ENCODE data around the gene SMYD3. TPM values are rescaled to one million over a fixed set of nuclear protein-coding genes. Genes with fewer than 3 reads are reported as not detected.

Gene SMYD3
- total RNA-seq, 8 experiments from 2014 or later = 8.8 to 39.7 (median 29.1) TPM

GRCh38 chr1:245997471-245998258, 509.4 kb downstream of the SMYD3 start:
- Histone ChIP-seq H3K27ac (no peak overlapping the region), H3K4me3 (no peak overlapping the region), H3K4me1 (replicated peaks in 1 of 2) (peaks cover 21 to 22% of the 10 kb centered on the region in 2 donors)
- in situ Hi-C loops (cut with MboI; ENCODE audit: low pct_unique_long_range_greater_than_20kb in 2 of 9, low sequenced_read_pairs in 9 of 9, unreplicated experiment in 9 of 9) = loop anchor here in 4 of 9 experiments (25.0 kb wide), 3 partner anchors 110 to 835 kb away; partner anchors contain the start of gene KIF26B (in 2 of the 4)
- 50 to 95% (median 81%) methylated on average over 1 to 7 of the region's 7 CpGs; no CpG with 5 or more reads in 3 of the 10 experiments for WGBS, 10 experiments
- ATAC-seq (replicated peaks in 6 of 8) = peak in 3 of 8 experiments; percentile 17 to 53 (median 32)

GRCh38 chr1:245996811-245997210, 510.3 kb downstream of the SMYD3 start:
- Histone ChIP-seq H3K4me1 (replicated peaks in 1 of 2) (peaks cover 21 to 22% of the 10 kb centered on the region in 2 donors), H3K27ac (no peak overlapping the region), H3K4me3 (no peak overlapping the region)
- 37 to 91% (median 56%) methylated on average over 4 to 15 of the region's 15 CpGs; no CpG with 5 or more reads in 1 of the 10 experiments for WGBS, 10 experiments
- in situ Hi-C loops (cut with MboI; ENCODE audit: low pct_unique_long_range_greater_than_20kb in 2 of 9, low sequenced_read_pairs in 9 of 9, unreplicated experiment in 9 of 9) = loop anchor here in 4 of 9 experiments (25.0 kb wide), 3 partner anchors 110 to 835 kb away; partner anchors contain the start of gene KIF26B (in 2 of the 4)
- peak in 3 of 8 experiments; percentile 60 to 82 (median 61) for ATAC-seq (replicated peaks in 6 of 8)

- WGBS, 10 experiments = 83 to 100% (median 88%) methylated on average over 1 of the region's 1 CpG; no CpG with 5 or more reads in 7 of the 10 experiments
- peaks cover 21 to 22% of the 10 kb centered on the region in 2 donors for H3K4me1 ChIP-seq (replicated peaks in 1 of 2)
- in situ Hi-C loops (cut with MboI; ENCODE audit: low pct_unique_long_range_greater_than_20kb in 2 of 9, low sequenced_read_pairs in 9 of 9, unreplicated experiment in 9 of 9) = loop anchor here in 4 of 9 experiments (25.0 kb wide), 3 partner anchors 108 to 833 kb away; partner anchors contain the start of gene KIF26B (in 2 of the 4)
- no peak overlapping the region for H3K27ac ChIP-seq
- peak in 1 of 8 experiments; percentile 87 for ATAC-seq (replicated peaks in 6 of 8)
- H3K4me3 ChIP-seq = no peak overlapping the region
Measured at GRCh38 chr1:245995474-245995873, 511.6 kb downstream of the SMYD3 start.

- peak in 2 of 8 experiments; percentile 22 to 72 for ATAC-seq (replicated peaks in 6 of 8)
Measured at GRCh38 chr1:245991266-245991665, 515.8 kb downstream of the SMYD3 start.

GRCh38 chr1:245990315-245991022, 516.6 kb downstream of the SMYD3 start:
- no peak for ATAC-seq (replicated peaks in 6 of 8)
- 80 to 94% (median 92%) methylated on average over 1 to 6 of the region's 6 CpGs; no CpG with 5 or more reads in 1 of the 10 experiments for WGBS, 10 experiments
- Histone ChIP-seq H3K4me3 (no peak overlapping the region), H3K4me1 (replicated peaks in 1 of 2) (peaks cover 1 to 3% of the 10 kb centered on the region in 2 donors), H3K27ac (no peak overlapping the region)
- in situ Hi-C loops (cut with MboI; ENCODE audit: low pct_unique_long_range_greater_than_20kb in 2 of 9, low sequenced_read_pairs in 9 of 9, unreplicated experiment in 9 of 9) = loop anchor here in 4 of 9 experiments (25.0 kb wide), 3 partner anchors 103 to 828 kb away; partner anchors contain the start of gene KIF26B (in 2 of the 4)

More at GRCh38 chr1:245991266-245991665, 515.8 kb downstream of the SMYD3 start:
- H3K4me1 ChIP-seq (replicated peaks in 1 of 2) = peaks cover 9 to 11% of the 10 kb centered on the region in 2 donors
- H3K27ac ChIP-seq = no peak overlapping the region
- 42 to 100% (median 94%) methylated on average over 1 to 4 of the region's 4 CpGs; no CpG with 5 or more reads in 1 of the 10 experiments for WGBS, 10 experiments
- H3K4me3 ChIP-seq = no peak overlapping the region
- in situ Hi-C loops (cut with MboI; ENCODE audit: low pct_unique_long_range_greater_than_20kb in 2 of 9, low sequenced_read_pairs in 9 of 9, unreplicated experiment in 9 of 9) = loop anchor here in 4 of 9 experiments (25.0 kb wide), 3 partner anchors 104 to 829 kb away; partner anchors contain the start of gene KIF26B (in 2 of the 4)

GRCh38 chr1:245988393-245989078, 518.5 kb downstream of the SMYD3 start:
- in situ Hi-C loops (cut with MboI; ENCODE audit: low pct_unique_long_range_greater_than_20kb in 2 of 9, low sequenced_read_pairs in 9 of 9, unreplicated experiment in 9 of 9) = loop anchor here in 4 of 9 experiments (25.0 kb wide), 3 partner anchors 101 to 826 kb away; partner anchors contain the start of gene KIF26B (in 2 of the 4)
- H3K27ac ChIP-seq = no peak overlapping the region
- no peaks in the 10 kb centered on the region for H3K4me1 ChIP-seq (replicated peaks in 1 of 2)
- H3K4me3 ChIP-seq = no peak overlapping the region
- WGBS, 10 experiments = 83 to 100% (median 97%) methylated on average over 1 to 9 of the region's 9 CpGs; no CpG with 5 or more reads in 2 of the 10 experiments
- no peak for ATAC-seq (replicated peaks in 6 of 8)

GRCh38 chr1:245987997-245988392, 519.1 kb downstream of the SMYD3 start:
- WGBS, 10 experiments = 96 to 100% (median 100%) methylated on average over 2 to 6 of the region's 6 CpGs; no CpG with 5 or more reads in 4 of the 10 experiments
- in situ Hi-C loops (cut with MboI; ENCODE audit: low pct_unique_long_range_greater_than_20kb in 2 of 9, low sequenced_read_pairs in 9 of 9, unreplicated experiment in 9 of 9) = loop anchor here in 4 of 9 experiments (25.0 kb wide), 3 partner anchors 101 to 826 kb away; partner anchors contain the start of gene KIF26B (in 2 of the 4)
- no peak overlapping the region for H3K27ac ChIP-seq
- no peak overlapping the region for H3K4me3 ChIP-seq
- ATAC-seq (replicated peaks in 6 of 8) = no peak
- no peaks in the 10 kb centered on the region for H3K4me1 ChIP-seq (replicated peaks in 1 of 2)

- no peak for ATAC-seq (replicated peaks in 6 of 8)
- Histone ChIP-seq H3K4me1 (replicated peaks in 1 of 2) (no peaks in the 10 kb centered on the region), H3K4me3 (no peak overlapping the region), H3K27ac (no peak overlapping the region)
- 75 to 100% (median 86%) methylated on average over 2 to 6 of the region's 6 CpGs; no CpG with 5 or more reads in 2 of the 10 experiments for WGBS, 10 experiments
- in situ Hi-C loops (cut with MboI; ENCODE audit: low pct_unique_long_range_greater_than_20kb in 2 of 9, low sequenced_read_pairs in 9 of 9, unreplicated experiment in 9 of 9) = loop anchor here in 4 of 9 experiments (25.0 kb wide), 3 partner anchors 100 to 825 kb away; partner anchors contain the start of gene KIF26B (in 2 of the 4)
Measured at GRCh38 chr1:245987577-245987976, 519.5 kb downstream of the SMYD3 start.

- 13 to 90% (median 75%) methylated on average over 1 to 2 of the region's 2 CpGs; no CpG with 5 or more reads in 1 of the 10 experiments for WGBS, 10 experiments
- peak in 2 of 8 experiments; percentile 5 to 7 for ATAC-seq (replicated peaks in 6 of 8)
- no peak overlapping the region for H3K27ac ChIP-seq
- no peaks in the 10 kb centered on the region for H3K4me1 ChIP-seq (replicated peaks in 1 of 2)
- in situ Hi-C loops (cut with MboI; ENCODE audit: low pct_unique_long_range_greater_than_20kb in 2 of 9, low sequenced_read_pairs in 9 of 9, unreplicated experiment in 9 of 9) = loop anchor here in 4 of 9 experiments (25.0 kb wide), 3 partner anchors 100 to 825 kb away; partner anchors contain the start of gene KIF26B (in 2 of the 4)
- no peak overlapping the region for H3K4me3 ChIP-seq
Measured at GRCh38 chr1:245987219-245987545, 519.9 kb downstream of the SMYD3 start.

- WGBS, 10 experiments = 0 to 77% (median 55%) methylated on average over 6 to 12 of the region's 12 CpGs
- in situ Hi-C loops (cut with MboI; ENCODE audit: low pct_unique_long_range_greater_than_20kb in 2 of 9, low sequenced_read_pairs in 9 of 9, unreplicated experiment in 9 of 9) = loop anchor here in 4 of 9 experiments (25.0 kb wide), 3 partner anchors 99 to 824 kb away; partner anchors contain the start of gene KIF26B (in 2 of the 4)
- Histone ChIP-seq H3K4me1 (replicated peaks in 1 of 2) (no peaks in the 10 kb centered on the region), H3K27ac (no peak overlapping the region), H3K4me3 (no peak overlapping the region)
- ATAC-seq (replicated peaks in 6 of 8) = peak in 4 of 8 experiments; percentile 47 to 95 (median 90)
Measured at GRCh38 chr1:245986404-245987218, 520.5 kb downstream of the SMYD3 start.
